ENCODE measurements around the gene MAPK10.
"Not testable (repeated sequence)": the region's sequence is repeated elsewhere in the genome, so short reads cannot be mapped to it uniquely, and the experiment has no call there.

- TF ChIP-seq, protein P1, sequence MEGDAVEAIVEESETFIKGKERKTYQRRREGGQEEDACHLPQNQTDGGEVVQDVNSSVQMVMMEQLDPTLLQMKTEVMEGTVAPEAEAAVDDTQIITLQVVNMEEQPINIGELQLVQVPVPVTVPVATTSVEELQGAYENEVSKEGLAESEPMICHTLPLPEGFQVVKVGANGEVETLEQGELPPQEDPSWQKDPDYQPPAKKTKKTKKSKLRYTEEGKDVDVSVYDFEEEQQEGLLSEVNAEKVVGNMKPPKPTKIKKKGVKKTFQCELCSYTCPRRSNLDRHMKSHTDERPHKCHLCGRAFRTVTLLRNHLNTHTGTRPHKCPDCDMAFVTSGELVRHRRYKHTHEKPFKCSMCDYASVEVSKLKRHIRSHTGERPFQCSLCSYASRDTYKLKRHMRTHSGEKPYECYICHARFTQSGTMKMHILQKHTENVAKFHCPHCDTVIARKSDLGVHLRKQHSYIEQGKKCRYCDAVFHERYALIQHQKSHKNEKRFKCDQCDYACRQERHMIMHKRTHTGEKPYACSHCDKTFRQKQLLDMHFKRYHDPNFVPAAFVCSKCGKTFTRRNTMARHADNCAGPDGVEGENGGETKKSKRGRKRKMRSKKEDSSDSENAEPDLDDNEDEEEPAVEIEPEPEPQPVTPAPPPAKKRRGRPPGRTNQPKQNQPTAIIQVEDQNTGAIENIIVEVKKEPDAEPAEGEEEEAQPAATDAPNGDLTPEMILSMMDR (IDR thresholded peaks at IDR 0.05): not testable (repeated sequence)
- not testable (repeated sequence) for TF ChIP-seq POLR2A (IDR thresholded peaks at IDR 0.05)
Observed at GRCh38 chr4:85965017-85965416, 394.8 kb downstream of the MAPK10 start.

All from prostate gland (tissue), 2 donors.